Lower lobe of right lung (tissue), 2 donors: ENCODE data around the gene CLCN2. TPM values are rescaled to one million over a fixed set of nuclear protein-coding genes. Genes with fewer than 3 reads are reported as not detected.

ENCODE experiments used
- ATAC-seq, 2 donors: fragments of 200-7000 bp; cut with Tn5 transposase; one replicate each; pipeline ENCODE4 v1.9.1; 2020 to 2022; ENCODE audit warnings: mild to moderate bottlenecking in 2 of 2, moderate library complexity in 2 of 2
- DNase-seq: peaks from one replicate; pipeline ENCODE4 v3.0.0-alpha.2; 2020
- H3K27ac ChIP-seq: fragments of 200-600 bp; one replicate; pipeline ENCODE4 v1.8.0; 2022
- H3K27me3 ChIP-seq: fragments of 200-600 bp; one replicate; pipeline ENCODE4 v1.8.0; 2022; ENCODE audit warnings: low read depth
- H3K36me3 ChIP-seq: fragments of 200-600 bp; one replicate; pipeline ENCODE4 v1.8.0; 2022; ENCODE audit warnings: mild to moderate bottlenecking
- H3K4me1 ChIP-seq: fragments of 200-600 bp; one replicate; pipeline ENCODE4 v1.8.0; 2022
- H3K4me3 ChIP-seq: fragments of 200-600 bp; one replicate; pipeline ENCODE4 v1.8.0; 2022; ENCODE audit warnings: mild to moderate bottlenecking
- H3K9me3 ChIP-seq: fragments of 200-600 bp; one replicate; pipeline ENCODE4 v1.8.0; 2022
- CTCF ChIP-seq: fragments of 200-600 bp; IDR thresholded peaks from one replicate; pipeline ENCODE4 v1.8.0; 2022; ENCODE audit warnings: antibody characterized with exemption, mild to moderate bottlenecking
- intact Hi-C: fragments of 100-400 bp; cut with DNase I; formaldehyde crosslinking; loops from one replicate; pipeline ENCODE4 v1.11.0; 2022
- total RNA-seq: library from RNA; stranded (reverse); fragmentation: NEBNext Ultra II Directional; extraction: Animal tissue kit (Norgen Biotek cat#: 25700); gene quantifications from one replicate; pipeline ENCODE4 v1.2.1, GENCODE V29; 2021
- donor health status: DM: no; HTN: yes; CAD: no; lungs with severe emphysema.

The CLCN2 gene
- total RNA-seq, 1 donor from 2014 or later, result 4.4 TPM

GRCh38 chr3:184388164-184388935 lies 26.9 kb upstream of the CLCN2 start:
- DNase-seq, result no peak
- Histone ChIP-seq H3K27me3 (peaks cover 7% of the 10 kb centered on the region), H3K9me3 (no peaks in the 10 kb centered on the region), H3K4me1 (no peaks in the 10 kb centered on the region), H3K4me3 (no peak overlapping the region), H3K27ac (no peak overlapping the region), H3K36me3 (no peaks in the 10 kb centered on the region)
- ATAC-seq, result no peak
- no peak for TF ChIP-seq CTCF
- intact Hi-C loops, result no loop called here

- Histone ChIP-seq H3K27ac (no peak overlapping the region), H3K4me1 (no peaks in the 10 kb centered on the region), H3K36me3 (no peaks in the 10 kb centered on the region), H3K9me3 (no peaks in the 10 kb centered on the region), H3K4me3 (no peak overlapping the region), H3K27me3 (peaks cover 8% of the 10 kb centered on the region)
- ATAC-seq, result no peak
- no peak for TF ChIP-seq CTCF
- intact Hi-C loops, result no loop called here
- no peak for DNase-seq
Observed at GRCh38 chr3:184387174-184387714, 25.8 kb upstream of the CLCN2 start.

GRCh38 chr3:184386047-184386806 lies 24.8 kb upstream of the CLCN2 start:
- Histone ChIP-seq H3K27ac (no peak overlapping the region), H3K9me3 (no peaks in the 10 kb centered on the region), H3K4me1 (peaks cover 7% of the 10 kb centered on the region), H3K36me3 (no peaks in the 10 kb centered on the region), H3K27me3 (peaks cover 16% of the 10 kb centered on the region), H3K4me3 (no peak overlapping the region)
- no peak for DNase-seq
- ATAC-seq, result no peak
- TF ChIP-seq CTCF, result no peak
- intact Hi-C loops, result no loop called here

GRCh38 chr3:184384856-184385422 lies 23.5 kb upstream of the CLCN2 start:
- Histone ChIP-seq H3K36me3 (no peaks in the 10 kb centered on the region), H3K4me1 (peaks cover 15% of the 10 kb centered on the region), H3K27me3 (peaks cover 24% of the 10 kb centered on the region), H3K4me3 (no peak overlapping the region), H3K27ac (no peak overlapping the region), H3K9me3 (no peaks in the 10 kb centered on the region)
- no peak for TF ChIP-seq CTCF
- intact Hi-C loops, result no loop called here
- DNase-seq (no peak), ATAC-seq (no peak)

GRCh38 chr3:184384342-184384741 lies 22.9 kb upstream of the CLCN2 start:
- no peak overlapping the region for H3K4me3 ChIP-seq
- peaks cover 24% of the 10 kb centered on the region for H3K27me3 ChIP-seq
- no peaks in the 10 kb centered on the region for H3K9me3 ChIP-seq
- H3K27ac ChIP-seq, result no peak overlapping the region
- H3K4me1 ChIP-seq, result peaks cover 15% of the 10 kb centered on the region
- TF ChIP-seq CTCF, result no peak
- DNase-seq (no peak), ATAC-seq (no peak)
- no peaks in the 10 kb centered on the region for H3K36me3 ChIP-seq
- intact Hi-C loops, result no loop called here
